H1 (cell line): ENCODE measurements around the gene FIG4. TPM values are rescaled to one million over a fixed set of nuclear protein-coding genes. Genes with fewer than 3 reads are reported as not detected.

Experiments used
- CTCF ChIA-PET: fragments of 300-600 bp; sonication (Branson Sonifier 250); formaldehyde crosslinking; loops from one replicate; lab custom pipeline; 2021; ENCODE audit not compliant: partially characterized antibody; lab: Charles Lee
- POLR2A ChIA-PET: fragments of 300-600 bp; sonication (Branson Sonifier 250); formaldehyde crosslinking; loops from one replicate; lab custom pipeline; 2021; ENCODE audit warnings: inconsistent platforms; ENCODE audit not compliant: partially characterized antibody; lab: Charles Lee
- DNase-seq, 2 experiments: peaks; one replicate each; pipeline versions ENCODE4 v3.0.0 to v3.0.0-alpha.2; 2010 to 2022; ENCODE audit warnings: low spot score in 2 of 2, low read depth in 1 of 2, mixed read lengths in 1 of 2
- FAIRE-seq: peaks from 2 replicates; lab custom pipeline; 2011; peaks lifted over from hg19 to GRCh38; lab: Jason Lieb, UNC
- H2AFZ ChIP-seq: 2 replicates; pipeline ENCODE4 v1.8.1; 2012; ENCODE audit warnings: low read length, inconsistent platforms
- H2AK5ac ChIP-seq: 2 replicates; pipeline ENCODE4 v1.6.1; 2013; ENCODE audit warnings: low read depth, low read length
- H2BK120ac ChIP-seq: replicated peaks from 2 replicates; pipeline ENCODE3; 2013; ENCODE audit warnings: low read depth, low read length, inconsistent platforms
- H2BK12ac ChIP-seq: 2 replicates; pipeline ENCODE4 v1.6.1; 2013; ENCODE audit warnings: low read depth, low read length
- H2BK15ac ChIP-seq: 2 replicates; pipeline ENCODE4 v1.6.1; 2013; ENCODE audit warnings: low read length
- H2BK20ac ChIP-seq: 2 replicates; pipeline ENCODE4 v1.6.1; 2013; ENCODE audit warnings: low read length
- H2BK5ac ChIP-seq: 2 replicates; pipeline ENCODE4 v1.6.1; 2013; ENCODE audit warnings: low read depth, low read length
- H3K14ac ChIP-seq: 2 replicates; pipeline ENCODE4 v1.6.1; 2013; ENCODE audit warnings: inconsistent platforms; ENCODE audit not compliant: insufficient read length
- H3K18ac ChIP-seq: 2 replicates; pipeline ENCODE4 v1.6.1; 2013; ENCODE audit warnings: low read length; ENCODE audit errors: extremely low read depth
- H3K23ac ChIP-seq: 2 replicates; pipeline ENCODE4 v1.6.1; 2013; ENCODE audit warnings: inconsistent platforms; ENCODE audit not compliant: insufficient read length
- H3K23me2 ChIP-seq: 2 replicates; pipeline ENCODE4 v1.6.1; 2013; ENCODE audit warnings: low read depth, low read length
- H3K27ac ChIP-seq: 2 replicates; pipeline ENCODE4 v1.6.1; 2011; ENCODE audit warnings: low read depth, low read length, inconsistent platforms
- H3K27me3 ChIP-seq, 4 experiments: replicated peaks in 1 of 4; 1 replicate in 1 of 4; 2 replicates in 3 of 4; pipeline versions ENCODE4 v1.6.1 to v1.8.1; 2011 to 2013; ENCODE audit warnings: low read length in 3 of 4, mild to moderate bottlenecking in 3 of 4, inconsistent platforms in 2 of 4, mixed read lengths in 2 of 4, moderate library complexity in 1 of 4; ENCODE audit not compliant: control insufficient read depth in 3 of 4, insufficient read depth in 3 of 4; ENCODE audit errors: extremely low read depth in 1 of 4
- H3K36me3 ChIP-seq, 4 experiments: 2 replicates each; pipeline versions ENCODE4 v1.6.1 to v1.8.1; 2011 to 2013; ENCODE audit warnings: mild to moderate bottlenecking in 4 of 4, low read length in 3 of 4, moderate library complexity in 2 of 4, control low read depth in 1 of 4, inconsistent platforms in 1 of 4; ENCODE audit not compliant: insufficient read depth in 4 of 4, control insufficient read depth in 2 of 4
- H3K4ac ChIP-seq: replicated peaks from 2 replicates; pipeline ENCODE3; 2013; ENCODE audit warnings: low read length, low read depth, mixed read lengths, inconsistent platforms; ENCODE audit not compliant: insufficient read length
- H3K4me1 ChIP-seq, 4 experiments: replicated peaks in 1 of 4; 1 replicate in 1 of 4; 2 replicates in 3 of 4; pipeline versions ENCODE4 v1.6.1 to v1.8.1; 2011 to 2013; ENCODE audit warnings: low read length in 3 of 4, inconsistent platforms in 2 of 4, mixed read lengths in 1 of 4; ENCODE audit not compliant: insufficient read depth in 4 of 4, control insufficient read depth in 3 of 4
- H3K4me2 ChIP-seq, 2 experiments: 2 replicates each; pipeline versions ENCODE4 v1.6.1 to v1.8.1; 2011 to 2013; ENCODE audit warnings: low read depth in 2 of 2, low read length in 2 of 2, control low read depth in 1 of 2, inconsistent platforms in 1 of 2, mild to moderate bottlenecking in 1 of 2; ENCODE audit not compliant: insufficient read depth in 1 of 2
- H3K4me3 ChIP-seq, 4 experiments: fragments of 200-600, 300-600 bp in 1 of 4; sonication (generic), shearing (Covaris generic), sonication (Bioruptor Twin) in 1 of 4; 2 replicates each; pipeline versions ENCODE4 v1.5.1 to v1.8.1; 2011 to 2016; ENCODE audit warnings: low read length in 4 of 4, low read depth in 3 of 4, control low read depth in 2 of 4, inconsistent platforms in 2 of 4, mild to moderate bottlenecking in 2 of 4, mixed read lengths in 1 of 4, moderate library complexity in 1 of 4; ENCODE audit not compliant: insufficient read depth in 2 of 4; ENCODE audit errors: extremely low read depth in 1 of 4
- H3K56ac ChIP-seq: replicated peaks from 2 replicates; pipeline ENCODE3; 2013; ENCODE audit warnings: low read depth, mild to moderate bottlenecking, mixed read lengths, low read length, inconsistent platforms; ENCODE audit not compliant: insufficient read length
- H3K79me1 ChIP-seq: 2 replicates; pipeline ENCODE4 v1.6.1; 2013; ENCODE audit warnings: low read depth, low read length, control low read depth
- H3K79me2 ChIP-seq, 2 experiments: 2 replicates each; pipeline versions ENCODE4 v1.6.1 to v1.8.1; 2012 to 2013; ENCODE audit warnings: low read length in 2 of 2, mild to moderate bottlenecking in 2 of 2, inconsistent platforms in 1 of 2; ENCODE audit not compliant: insufficient read depth in 2 of 2, control insufficient read depth in 1 of 2
- H3K9ac ChIP-seq, 4 experiments: replicated peaks in 1 of 4; 1 replicate in 1 of 4; 2 replicates in 3 of 4; pipeline versions ENCODE4 v1.6.1 to v1.8.1; 2011 to 2013; ENCODE audit warnings: low read depth in 3 of 4, low read length in 3 of 4, control low read depth in 2 of 4, mild to moderate bottlenecking in 2 of 4, moderate library complexity in 2 of 4, inconsistent platforms in 1 of 4; ENCODE audit errors: extremely low read depth in 1 of 4
- H3K9me3 ChIP-seq, 2 experiments: 2 replicates each; pipeline versions ENCODE4 v1.6.1 to v1.8.1; 2012 to 2013; ENCODE audit warnings: mild to moderate bottlenecking in 2 of 2, moderate library complexity in 2 of 2, control low read depth in 1 of 2, inconsistent platforms in 1 of 2, low read depth in 1 of 2, low read length in 1 of 2, mixed read lengths in 1 of 2; ENCODE audit not compliant: insufficient read depth in 2 of 2
- H4K20me1 ChIP-seq, 2 experiments: replicated peaks in 1 of 2; 2 replicates each; pipeline versions ENCODE3 to v1.8.1; 2011 to 2013; ENCODE audit warnings: inconsistent platforms in 2 of 2, low read length in 2 of 2, mild to moderate bottlenecking in 1 of 2; ENCODE audit not compliant: insufficient read depth in 2 of 2, control insufficient read depth in 1 of 2
- H4K5ac ChIP-seq: 2 replicates; pipeline ENCODE4 v1.6.1; 2013; ENCODE audit warnings: low read length, low read depth, mixed read lengths, inconsistent platforms; ENCODE audit not compliant: insufficient read length
- H4K8ac ChIP-seq: 2 replicates; pipeline ENCODE4 v1.8.0; 2013; ENCODE audit warnings: mild to moderate bottlenecking, moderate library complexity, low read length, inconsistent platforms; ENCODE audit not compliant: insufficient read depth; ENCODE audit errors: extremely low read depth
- H4K91ac ChIP-seq: replicated peaks from 2 replicates; pipeline ENCODE3; 2013; ENCODE audit warnings: low read length, mixed read lengths, inconsistent platforms; ENCODE audit not compliant: insufficient read length
- CEBPB ChIP-seq: IDR thresholded peaks from 2 replicates; pipeline ENCODE4 v1.6.1; 2012; ENCODE audit warnings: low read depth, low read length
- EP300 ChIP-seq, 2 experiments: IDR thresholded peaks; 1 replicate in 1 of 2; 2 replicates in 1 of 2; pipeline ENCODE4 v1.6.1; 2011 to 2012; ENCODE audit warnings: low read depth in 2 of 2, low read length in 2 of 2, mild to moderate bottlenecking in 2 of 2, borderline replicate concordance in 1 of 2, inconsistent platforms in 1 of 2, moderate library complexity in 1 of 2
- FOSL1 ChIP-seq: IDR thresholded peaks from 2 replicates; pipeline ENCODE4 v1.6.1; 2011; ENCODE audit warnings: mild to moderate bottlenecking, low read depth, low read length, moderate library complexity; ENCODE audit not compliant: insufficient read depth
- NANOG ChIP-seq: IDR thresholded peaks from 2 replicates; pipeline ENCODE4 v1.6.1; 2011; ENCODE audit warnings: low read length, low read depth, mild to moderate bottlenecking, inconsistent platforms; ENCODE audit not compliant: insufficient read depth, poor library complexity, severe bottlenecking
- POU5F1 ChIP-seq: IDR thresholded peaks from 2 replicates; pipeline ENCODE4 v1.6.1; 2011; ENCODE audit warnings: low read depth, mild to moderate bottlenecking, low read length, moderate library complexity
- RAD21 ChIP-seq, 2 experiments: IDR thresholded peaks in 1 of 2; conservative IDR thresholded peaks in 1 of 2; 2 replicates each; pipeline ENCODE4 v1.6.1; 2011; ENCODE audit warnings: low read depth in 2 of 2, low read length in 2 of 2, improper control_type of control experiment in 1 of 2, inconsistent platforms in 1 of 2, mild to moderate bottlenecking in 1 of 2, moderate library complexity in 1 of 2
- RXRA ChIP-seq: IDR thresholded peaks from 2 replicates; pipeline ENCODE4 v1.6.1; 2011; ENCODE audit warnings: low read depth, mild to moderate bottlenecking, low read length, moderate library complexity; ENCODE audit not compliant: insufficient read depth
- SAP30 ChIP-seq: fragments of 300-600 bp; sonication (generic); IDR thresholded peaks from 2 replicates; pipeline ENCODE4 v1.7.1; 2012; ENCODE audit warnings: low read length, moderate library complexity, mild to moderate bottlenecking, inconsistent platforms; ENCODE audit not compliant: insufficient read depth, insufficient replicate concordance
- SIRT6 ChIP-seq: IDR thresholded peaks from one replicate; pipeline ENCODE4 v1.7.1; 2012; ENCODE audit warnings: low read length, inconsistent platforms
- SUZ12 ChIP-seq: fragments of 200-600 bp; sonication (generic); IDR thresholded peaks from 2 replicates; pipeline ENCODE4 v1.6.1; 2012; ENCODE audit warnings: mild to moderate bottlenecking, inconsistent platforms, low read length, moderate library complexity, mixed read lengths
- TAF7 ChIP-seq: optimal IDR thresholded peaks from 2 replicates; pipeline ENCODE3; 2011; ENCODE audit warnings: low read depth, mild to moderate bottlenecking, inconsistent platforms, low read length, moderate library complexity, borderline replicate concordance
- ZNF274 ChIP-seq: IDR thresholded peaks from 2 replicates; pipeline ENCODE4 v1.7.0; 2012; ENCODE audit warnings: low read length, borderline replicate concordance; ENCODE audit errors: extremely low read depth
- WGBS, 2 experiments: shearing (Covaris generic) in 1 of 2; methylation state at CpG; one replicate each; pipeline versions ENCODE4 v1.1.6 to v1.1.7; 2013 to 2015; ENCODE audit warnings: low lambda C conversion rate in 2 of 2, mixed read lengths in 2 of 2, inconsistent platforms in 1 of 2, low coverage in 1 of 2, missing lambda C conversion rate in 1 of 2; ENCODE audit not compliant: insufficient replicate concordance in 2 of 2, insufficient coverage in 1 of 2, insufficient read length in 1 of 2; ENCODE audit errors: extremely low coverage in 1 of 2, missing lambda C conversion rate in 1 of 2; 5-methylcytosine and 5-hydroxymethylcytosine counted together
- polyA plus RNA-seq, 7 experiments: library from polyadenylated mRNA; depleted of rRNA in 3 of 7; stranded (reverse) in 5 of 7; unstranded in 2 of 7; fragments of >200 nt in 5 of 7; fragments of 200-250 nt in 2 of 7; gene quantifications; 1 replicate in 5 of 7; 2 replicates in 1 of 7; 4 replicates in 1 of 7; pipeline versions ENCODE4 v1.2.1 to v1.2.3, GENCODE V29; 2011 to 2013; ENCODE audit warnings: missing spikeins in 2 of 7, mixed read lengths in 2 of 7
- total RNA-seq: library from RNA; stranded (reverse); fragmentation: NEBNext Ultra II Directional; extraction: Animal tissue kit (Norgen Biotek cat#: 25700); gene quantifications from 2 replicates; pipeline ENCODE4 v1.2.1, GENCODE V29; 2021

The FIG4 gene
- total and polyA plus RNA-seq, 2 of the 8 experiments (the other 6 are each of a cell fraction or from before 2014, with no cell fraction given), result 11.8 to 21.9 TPM

GRCh38 chr6:109644131-109644530, 47.0 kb upstream of the FIG4 start:
- H4K8ac ChIP-seq, result no peak overlapping the region
- no peak overlapping the region for H3K9ac ChIP-seq
- H3K36me3 ChIP-seq, result no peaks in the 10 kb centered on the region
- no peak overlapping the region for H3K18ac ChIP-seq
- ChIA-PET POLR2A (no interaction called here), CTCF (no interaction called here)
- H3K4ac ChIP-seq, result no peak overlapping the region
- H4K5ac ChIP-seq, result no peak overlapping the region
- H4K91ac ChIP-seq, result no peak overlapping the region
- no peaks in the 10 kb centered on the region for H3K79me2 ChIP-seq
- FAIRE-seq, result no peak
- H3K4me3 ChIP-seq, result no peak overlapping the region
- no peak overlapping the region for H3K14ac ChIP-seq
- H3K23me2 ChIP-seq, result no peaks in the 10 kb centered on the region; the same call in 1 of the 2 replicates
- no peaks in the 10 kb centered on the region for H3K27me3 ChIP-seq
- no peaks in the 10 kb centered on the region for H3K79me1 ChIP-seq
- H2BK15ac ChIP-seq, result no peak overlapping the region
- H2BK5ac ChIP-seq, result no peak overlapping the region
- no peak for DNase-seq
- no peak overlapping the region for H2BK12ac ChIP-seq
- no peak overlapping the region for H2AK5ac ChIP-seq
- H3K4me2 ChIP-seq, result no peak overlapping the region
- no peaks in the 10 kb centered on the region for H4K20me1 ChIP-seq
- no peak overlapping the region for H3K23ac ChIP-seq
- H3K4me1 ChIP-seq, result no peaks in the 10 kb centered on the region
- no peak overlapping the region for H3K27ac ChIP-seq
- WGBS, 2 experiments, result 84 to 100% methylated on average over 1 to 2 of the region's 2 CpGs
- H2AFZ ChIP-seq, result no peak overlapping the region
- H3K9me3 ChIP-seq, result peaks cover 5 to 8% of the 10 kb centered on the region in 2 experiments; a peak in 3 of 4 replicates
- H3K56ac ChIP-seq, result no peak overlapping the region
- no peak overlapping the region for H2BK20ac ChIP-seq
- H2BK120ac ChIP-seq, result no peak overlapping the region
- TF ChIP-seq NANOG (no peak), CEBPB (no peak), SAP30 (no peak), RXRA (no peak), POU5F1 (no peak), TAF7 (no peak), SUZ12 (no peak), EP300 (IDR thresholded peaks at IDR 0.05; ENCODE audit: borderline replicate concordance in 1 of 2, low read depth in 2 of 2, low read length in 2 of 2) (no peak), SIRT6 (no peak), FOSL1 (no peak), RAD21 (IDR thresholded peaks at IDR 0.05 in 1 of 2, conservative IDR thresholded peaks at IDR 0.05 in 1 of 2; ENCODE audit: low read depth in 2 of 2, low read length in 2 of 2) (no peak), ZNF274 (no peak)
